A673 (cell line): ENCODE data around the gene TFCP2L1. TPM values are rescaled to one million over a fixed set of nuclear protein-coding genes. Genes with fewer than 3 reads are reported as not detected.

Source experiments
- BruUV-seq: library from RNA; stranded (reverse); fragments of 400-500 nt; replicated peaks from 2 replicates; lab custom pipeline; 2021; lab: Mats Ljungman, UMichigan
- CTCF ChIA-PET: fragments of 300-600 bp; sonication (Branson Sonifier 250); formaldehyde crosslinking; loops from one replicate; lab custom pipeline; 2022; ENCODE audit warnings: antibody characterized with exemption; lab: Charles Lee
- POLR2A ChIA-PET: fragments of 300-600 bp; sonication (Branson Sonifier 250); formaldehyde crosslinking; loops from one replicate; lab custom pipeline; 2022; ENCODE audit warnings: antibody characterized with exemption; ENCODE audit not compliant: low non-redundant PET; lab: Charles Lee
- DNase-seq: peaks from one replicate; pipeline ENCODE4 v3.0.0-alpha.2; 2015; ENCODE audit warnings: low spot score
- H3K27ac ChIP-seq: fragments of 200-600 bp; sonication (generic); 2 replicates; pipeline ENCODE4 v1.5.1; 2016; ENCODE audit warnings: mixed run types, low read depth, mild to moderate bottlenecking, mixed read lengths, antibody characterized with exemption, low read length; ENCODE audit not compliant: poor library complexity, severe bottlenecking
- H3K27me3 ChIP-seq: fragments of 200-600 bp; sonication (generic); replicated peaks from 2 replicates; pipeline ENCODE4 v1.6.1; 2017; ENCODE audit warnings: mixed run types, low read depth, mild to moderate bottlenecking, mixed read lengths, antibody characterized with exemption, low read length; ENCODE audit not compliant: insufficient read depth, poor library complexity
- H3K36me3 ChIP-seq: fragments of 200-600 bp; sonication (generic); 2 replicates; pipeline ENCODE4 v1.6.1; 2016; ENCODE audit warnings: mixed run types, mild to moderate bottlenecking, mixed read lengths, antibody characterized with exemption, low read length; ENCODE audit not compliant: insufficient read depth, poor library complexity, severe bottlenecking
- H3K4me1 ChIP-seq: fragments of 200-600 bp; sonication (generic); 2 replicates; pipeline ENCODE4 v1.6.1; 2017; ENCODE audit warnings: mixed run types, mild to moderate bottlenecking, mixed read lengths, antibody characterized with exemption, low read length; ENCODE audit not compliant: insufficient read depth, poor library complexity, severe bottlenecking
- H3K4me3 ChIP-seq: fragments of 200-600 bp; sonication (generic); 2 replicates; pipeline ENCODE4 v1.5.1; 2016; ENCODE audit warnings: low read depth, mixed run types, mild to moderate bottlenecking, mixed read lengths, low read length; ENCODE audit not compliant: poor library complexity, severe bottlenecking
- H3K9me3 ChIP-seq: fragments of 200-600 bp; sonication (generic); 2 replicates; pipeline ENCODE4 v1.6.1; 2016; ENCODE audit warnings: mixed run types, low read depth, mild to moderate bottlenecking, mixed read lengths, antibody characterized with exemption, low read length; ENCODE audit not compliant: poor library complexity, severe bottlenecking
- CTCF ChIP-seq: fragments of 300-800, 200-600 bp; sonication (generic); conservative IDR thresholded peaks from 2 replicates; pipeline ENCODE4 v1.5.1; 2017; ENCODE audit warnings: low read depth, mild to moderate bottlenecking, antibody characterized with exemption, low read length, moderate library complexity, mixed read lengths
- EZH2 ChIP-seq: fragments of 200-600 bp; sonication (generic); IDR thresholded peaks from 2 replicates; pipeline ENCODE4 v1.6.1; 2017; ENCODE audit warnings: borderline replicate concordance, low read depth, mild to moderate bottlenecking, mixed read lengths, antibody characterized with exemption, low read length; ENCODE audit not compliant: poor library complexity, severe bottlenecking
- intact Hi-C: fragments of 100-400 bp; cut with micrococcal nuclease; formaldehyde crosslinking; loops from one replicate; pipeline ENCODE4 v1.10.0; 2022; ENCODE audit not compliant: unreplicated experiment
- total RNA-seq: library from RNA; stranded (reverse); gene quantifications from 2 replicates; pipeline ENCODE4 v1.2.3, GENCODE V29; 2021

Gene TFCP2L1
- total RNA-seq, 1 experiment from 2014 or later = not detected

GRCh38 chr2:121253674-121254240 lies 31.2 kb downstream of the TFCP2L1 start:
- H3K27me3 ChIP-seq = no peaks in the 10 kb centered on the region
- intact Hi-C loops = no loop called here
- no peak overlapping the region for H3K4me3 ChIP-seq
- no peak overlapping the region for H3K27ac ChIP-seq
- no peaks in the 10 kb centered on the region for H3K9me3 ChIP-seq
- ChIA-PET POLR2A (no interaction called here), CTCF (no interaction called here)
- no TSS peak for BruUV-seq
- no peaks in the 10 kb centered on the region for H3K36me3 ChIP-seq
- TF ChIP-seq EZH2 (no peak), CTCF (no peak)
- H3K4me1 ChIP-seq = no peaks in the 10 kb centered on the region
- no peak for DNase-seq

- no peaks in the 10 kb centered on the region for H3K4me1 ChIP-seq
- ChIA-PET CTCF (no interaction called here), POLR2A (no interaction called here)
- no peaks in the 10 kb centered on the region for H3K27me3 ChIP-seq
- BruUV-seq = no TSS peak
- no peak overlapping the region for H3K27ac ChIP-seq
- intact Hi-C loops = no loop called here
- DNase-seq = no peak
- no peak for TF ChIP-seq CTCF
- no peak for TF ChIP-seq EZH2
- H3K4me3 ChIP-seq = no peak overlapping the region
- H3K36me3 ChIP-seq = no peaks in the 10 kb centered on the region
- no peaks in the 10 kb centered on the region for H3K9me3 ChIP-seq
Observed at GRCh38 chr2:121253021-121253673, 31.9 kb downstream of the TFCP2L1 start.

GRCh38 chr2:121251497-121251896 lies 33.5 kb downstream of the TFCP2L1 start:
- TF ChIP-seq CTCF = no peak
- no peak for TF ChIP-seq EZH2
- Histone ChIP-seq H3K27me3 (no peaks in the 10 kb centered on the region), H3K4me3 (no peak overlapping the region), H3K9me3 (no peaks in the 10 kb centered on the region), H3K27ac (no peak overlapping the region), H3K4me1 (no peaks in the 10 kb centered on the region), H3K36me3 (no peaks in the 10 kb centered on the region)
- no TSS peak for BruUV-seq
- POLR2A ChIA-PET = no interaction called here
- no peak for DNase-seq
- intact Hi-C loops = no loop called here
- CTCF ChIA-PET = no interaction called here
